GM21619 (cell line): ENCODE results near the gene OR11L1.

Source experiments
- ATAC-seq: cut with Tn5 transposase; IDR thresholded peaks from one replicate; pipeline ENCODE4 v1.9.1; 2021; ENCODE audit not compliant: unreplicated experiment

OR11L1 gene

GRCh38 chr1:247841796-247842195 is at the start of gene OR11L1:
Gene OR11L1, minus strand, starts transcription at chr1:247841896. Its CDS starts 0 bp downstream, at chr1:247841896.
- ATAC-seq, result no peak

DNA sequence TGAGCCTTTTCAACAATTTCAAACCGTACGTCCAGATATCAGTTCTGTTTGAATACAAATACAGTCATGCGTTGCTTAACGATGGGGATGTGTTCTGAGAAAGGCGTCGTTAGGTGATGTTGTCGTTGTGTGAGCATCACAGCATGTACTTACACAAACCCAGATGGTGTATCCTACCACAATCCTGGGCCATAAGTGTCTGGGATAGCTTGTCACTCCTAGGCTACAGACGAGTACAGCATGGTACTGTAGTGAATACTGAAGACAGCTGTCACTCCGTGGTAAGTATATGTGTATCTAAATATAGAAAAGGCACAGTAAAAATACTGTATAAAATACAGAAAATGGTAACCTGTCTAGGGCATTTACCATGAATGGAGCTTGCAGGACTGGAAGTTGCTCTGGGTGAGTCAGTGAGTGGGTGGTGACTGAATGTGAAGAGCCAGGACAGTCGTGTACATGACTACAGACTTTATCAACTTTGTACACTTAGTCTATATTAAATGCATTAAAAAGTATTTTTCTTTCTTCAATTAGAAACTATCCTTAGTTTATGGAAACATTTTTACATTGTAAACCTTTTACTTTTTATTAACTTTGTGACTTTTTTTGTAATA is 43.2 kb upstream of the OR11L1 start:
- no peak for ATAC-seq

DNA sequence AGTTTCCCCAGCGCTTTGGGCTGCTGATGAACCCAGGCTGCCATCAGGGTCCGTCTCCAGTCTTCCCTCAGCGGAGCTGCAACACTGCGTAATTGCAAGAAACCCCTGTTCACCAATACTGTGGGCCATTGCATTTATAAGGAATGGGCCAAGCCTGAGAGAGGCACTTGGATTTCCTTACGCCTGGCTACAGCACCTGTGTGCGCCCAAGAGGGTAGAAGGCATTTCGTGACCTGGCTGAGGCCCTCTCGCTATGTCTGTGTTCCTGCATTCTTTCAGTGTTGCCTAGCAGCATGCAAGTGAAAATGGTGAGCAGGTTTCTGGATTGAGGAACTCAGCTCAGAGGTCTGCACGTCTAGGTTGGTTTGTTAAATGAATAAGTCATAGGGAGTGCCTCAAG is 41.6 kb upstream of the OR11L1 start:
- no peak for ATAC-seq

DNA sequence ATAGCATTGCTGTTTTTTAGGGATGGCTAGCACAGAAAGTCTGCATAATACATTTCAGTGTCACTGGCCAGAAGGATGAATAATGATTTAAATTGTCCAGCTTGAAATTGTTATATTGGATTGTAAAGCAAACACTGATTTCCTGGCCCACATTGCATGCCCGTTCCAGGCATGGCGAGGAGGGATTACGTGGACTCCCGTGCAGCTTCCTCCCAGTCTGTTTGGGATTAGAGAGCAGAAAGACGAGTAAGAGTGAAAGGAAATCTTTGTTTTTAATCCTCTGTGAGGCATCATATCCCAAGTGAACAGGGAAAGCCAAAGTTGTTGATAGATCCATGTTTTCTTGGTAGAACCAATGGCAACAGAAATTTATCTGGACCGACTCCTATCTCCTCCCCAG is 23.7 kb upstream of the OR11L1 start:
- ATAC-seq, result no peak

DNA sequence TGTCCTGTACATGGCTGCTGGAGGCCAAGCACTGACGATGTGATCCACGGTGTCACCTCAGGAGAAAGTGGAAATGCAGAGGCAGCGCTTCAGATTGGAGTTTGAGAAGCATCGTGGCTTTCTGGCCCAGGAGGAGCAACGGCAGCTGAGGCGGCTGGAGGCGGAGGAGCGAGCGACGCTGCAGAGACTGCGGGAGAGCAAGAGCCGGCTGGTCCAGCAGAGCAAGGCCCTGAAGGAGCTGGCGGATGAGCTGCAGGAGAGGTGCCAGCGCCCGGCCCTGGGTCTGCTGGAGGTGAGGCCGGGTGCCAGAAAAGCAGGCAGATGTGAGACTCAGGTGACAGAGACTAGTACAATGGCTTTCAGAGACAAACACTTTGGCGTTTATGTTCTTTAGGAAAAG is 22.9 kb upstream of the OR11L1 start:
- ATAC-seq, result no peak

- no peak for ATAC-seq
Measured at GRCh38 chr1:247862756-247863155, 21.1 kb upstream of the OR11L1 start.

DNA sequence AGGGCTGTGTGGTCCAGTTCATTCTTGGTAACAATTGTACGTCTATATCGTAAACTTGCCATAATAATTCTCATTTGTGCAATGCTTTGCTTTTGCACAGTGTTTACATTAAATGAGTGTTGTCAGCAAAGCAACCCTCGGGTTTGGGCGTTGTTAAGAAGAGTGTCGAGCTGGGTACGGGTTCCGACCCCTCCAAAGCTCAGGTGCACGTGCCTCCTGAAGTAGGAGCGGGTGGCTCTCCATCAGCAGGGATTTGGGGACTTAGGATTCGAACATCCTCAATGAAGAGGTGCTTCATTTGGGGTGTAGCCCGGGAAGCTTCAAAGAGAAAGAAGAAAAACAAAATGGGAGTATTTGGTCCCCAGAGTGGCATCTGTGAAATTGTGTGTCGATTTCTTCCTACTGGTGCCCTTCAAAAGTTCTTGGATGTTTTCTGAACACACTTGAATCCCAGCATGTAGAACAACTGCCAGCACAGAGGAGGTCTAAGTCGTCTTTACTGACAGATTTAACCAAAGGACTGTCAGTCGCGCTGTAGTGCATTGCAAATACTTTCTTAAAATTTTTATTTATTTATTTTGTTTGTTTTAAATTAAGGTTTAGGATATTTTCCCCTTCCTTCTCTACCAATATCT is 16.4 kb upstream of the OR11L1 start:
- ATAC-seq, result no peak

- ATAC-seq, result peak; percentile 46
Measured at GRCh38 chr1:247857069-247857984, 15.6 kb upstream of the OR11L1 start, which contains the start of gene TRIM58. Gene TRIM58, plus strand, starts transcription at chr1:247857187. Its CDS starts 60 bp downstream, at chr1:247857247.

DNA sequence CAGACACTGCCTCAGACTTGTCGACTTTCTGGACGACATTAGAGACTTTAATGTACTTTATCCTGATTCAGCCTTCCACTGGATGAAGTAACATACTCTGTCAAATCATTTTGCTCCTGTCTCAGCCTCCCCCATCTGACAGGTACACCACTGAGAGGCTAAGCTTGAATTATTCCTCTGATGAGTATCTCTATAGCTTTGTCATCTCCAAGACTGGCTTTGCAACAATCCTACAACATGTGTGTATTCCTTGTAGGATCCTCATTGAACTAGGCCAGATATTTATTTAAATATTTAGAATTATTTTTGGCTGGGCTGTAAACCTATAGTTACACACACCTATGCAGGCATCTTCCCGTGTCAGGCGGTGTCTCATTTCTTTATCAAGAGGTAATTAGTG is 14.2 kb upstream of the OR11L1 start:
- no peak for ATAC-seq

DNA sequence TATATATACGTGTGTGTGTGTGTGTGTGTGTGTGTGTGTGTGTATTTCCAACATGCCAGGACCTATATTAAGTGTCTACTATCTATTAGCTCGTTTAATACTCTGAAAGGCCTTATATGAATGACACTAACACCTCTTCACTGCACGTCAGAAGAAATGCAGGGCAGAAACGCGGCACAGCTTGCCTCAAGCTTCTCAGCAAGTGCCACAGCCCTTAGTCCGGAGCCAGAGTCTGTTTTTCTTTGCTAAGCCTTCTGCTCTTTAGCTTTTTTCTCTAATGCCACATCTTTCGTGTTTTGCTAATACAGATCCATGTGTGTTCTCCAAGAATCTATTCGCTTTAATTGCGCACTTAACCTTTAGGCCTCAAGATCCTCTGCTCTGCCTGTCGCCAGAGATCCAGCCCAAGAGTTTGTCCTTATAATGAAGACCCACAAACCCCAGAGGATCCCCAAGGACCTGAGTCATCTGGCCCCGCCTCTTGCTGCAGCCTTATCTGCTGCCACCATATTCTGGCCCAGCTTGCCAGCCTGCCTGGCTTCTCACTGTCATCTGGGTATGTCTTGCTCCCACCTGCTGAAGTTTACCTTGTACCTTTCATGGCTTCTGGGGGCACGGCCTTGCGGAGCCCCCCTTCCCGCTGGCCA is 13.3 kb upstream of the OR11L1 start:
- no peak for ATAC-seq

- ATAC-seq, result no peak
Measured at GRCh38 chr1:247849616-247850015, 7.9 kb upstream of the OR11L1 start.

GRCh38 chr1:247848346-247848745 is 6.7 kb upstream of the OR11L1 start:
- no peak for ATAC-seq

- ATAC-seq, result no peak
Measured at GRCh38 chr1:247845693-247846017, 4.0 kb upstream of the OR11L1 start.

DNA sequence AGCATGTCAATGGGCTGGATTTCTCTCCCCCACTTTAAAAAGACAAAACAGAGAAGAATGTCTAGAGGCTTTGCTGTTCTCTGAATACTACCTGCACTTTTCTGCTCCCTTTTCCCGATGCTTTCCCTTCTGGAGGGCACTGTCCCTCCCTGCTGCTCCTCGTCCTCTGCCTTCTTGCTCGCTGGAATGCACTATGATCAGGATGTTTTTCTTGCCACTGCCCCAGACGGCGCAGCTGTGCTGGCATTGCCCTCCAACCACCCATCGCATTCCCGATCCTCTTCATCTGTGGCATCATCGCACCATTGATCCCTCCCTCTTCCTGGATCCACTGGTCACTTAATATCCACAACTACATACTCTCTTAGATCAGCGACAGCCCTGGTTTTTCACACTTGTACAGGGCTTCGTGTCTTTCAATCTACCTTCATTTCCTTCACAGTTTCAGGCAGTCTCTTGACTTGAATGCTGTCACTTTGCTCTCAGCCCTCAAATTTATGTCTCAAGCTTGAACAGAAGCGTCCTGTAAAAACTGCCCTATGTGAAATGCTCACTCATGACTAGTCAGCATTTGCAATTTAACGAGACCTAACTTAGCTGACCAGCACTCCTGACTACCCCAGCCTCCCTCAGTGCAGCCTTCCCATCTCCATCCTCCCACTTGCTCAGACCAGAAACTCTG is 3.5 kb upstream of the OR11L1 start:
- ATAC-seq, result no peak

DNA sequence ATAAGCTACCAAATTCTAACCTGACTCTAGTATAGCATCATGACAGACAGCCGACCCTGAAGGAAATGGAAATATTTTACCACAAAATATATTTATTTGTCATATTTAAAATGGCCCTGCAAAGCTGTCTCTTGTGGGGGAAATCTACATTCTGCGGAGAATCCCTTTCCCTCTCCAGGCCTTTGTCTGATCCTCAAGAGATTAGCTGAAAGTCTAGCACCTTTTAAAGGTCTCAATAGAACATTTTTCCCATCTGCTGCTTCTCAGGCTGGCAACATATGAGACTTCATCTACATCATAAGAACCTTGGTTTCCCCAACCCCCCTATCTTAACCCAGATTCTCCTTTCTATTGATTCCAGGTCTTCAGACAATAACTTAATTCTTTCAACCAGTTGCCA is 1.7 kb upstream of the OR11L1 start:
- ATAC-seq, result no peak

DNA sequence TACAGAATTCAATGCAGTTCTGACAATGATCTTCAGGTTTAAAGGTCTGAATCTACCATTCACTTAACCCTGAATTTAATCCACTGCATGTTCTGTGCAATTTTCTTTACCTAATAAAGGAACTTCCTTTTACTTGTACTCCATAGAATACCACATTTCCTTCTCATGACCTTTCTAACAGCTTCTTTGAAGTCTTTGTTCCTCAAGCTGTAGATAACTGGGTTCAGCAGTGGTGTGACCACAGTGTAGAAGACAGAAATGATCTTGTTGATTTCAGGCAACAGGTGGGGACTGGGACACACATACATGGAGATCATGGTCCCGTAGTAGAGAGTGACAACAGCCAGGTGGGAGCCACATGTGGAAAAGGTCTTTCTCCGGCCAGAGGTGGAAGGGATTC is 878 bp downstream of the OR11L1 start:
- no peak for ATAC-seq

DNA sequence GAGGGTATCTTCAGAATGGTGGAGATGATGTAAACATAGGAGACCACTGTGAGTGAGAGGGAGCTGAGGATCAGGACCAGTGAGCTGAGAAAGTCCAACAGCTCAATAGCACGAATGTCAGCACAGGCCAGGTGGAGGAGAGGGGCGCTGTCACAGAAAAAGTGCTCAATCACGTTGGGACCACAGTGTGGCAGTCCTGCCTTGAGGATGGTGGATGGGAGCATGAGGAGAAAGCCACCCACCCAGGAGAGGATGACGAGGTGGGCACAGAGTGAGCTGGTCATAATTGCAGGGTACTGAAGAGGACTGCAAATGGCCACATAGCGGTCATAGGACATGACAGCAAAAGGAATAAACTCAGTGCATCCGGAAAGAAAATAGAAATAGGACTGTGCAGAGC is 8.1 kb downstream of the OR11L1 start:
- ATAC-seq, result no peak

DNA sequence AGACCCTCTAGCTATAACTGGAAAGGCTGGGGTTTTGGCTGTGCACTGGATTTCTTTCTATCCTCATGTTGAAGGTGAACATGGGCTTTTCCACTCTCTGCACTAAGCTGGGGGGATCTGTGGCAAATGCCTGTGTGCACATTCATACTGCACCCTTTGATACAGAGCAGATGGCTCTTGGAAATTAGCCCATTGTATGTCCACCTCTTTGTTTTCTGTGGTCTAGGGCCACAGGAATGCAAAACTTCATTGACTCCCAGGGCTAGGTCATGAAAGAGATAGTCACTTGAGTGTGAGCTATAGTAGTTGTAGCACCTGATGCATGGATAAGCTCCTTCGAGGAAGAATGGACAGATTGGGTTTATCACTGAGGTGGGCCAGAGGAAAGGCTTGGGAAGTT is 12.0 kb downstream of the OR11L1 start:
- ATAC-seq, result no peak

- ATAC-seq, result no peak
Measured at GRCh38 chr1:247825362-247825761, 16.3 kb downstream of the OR11L1 start.

DNA sequence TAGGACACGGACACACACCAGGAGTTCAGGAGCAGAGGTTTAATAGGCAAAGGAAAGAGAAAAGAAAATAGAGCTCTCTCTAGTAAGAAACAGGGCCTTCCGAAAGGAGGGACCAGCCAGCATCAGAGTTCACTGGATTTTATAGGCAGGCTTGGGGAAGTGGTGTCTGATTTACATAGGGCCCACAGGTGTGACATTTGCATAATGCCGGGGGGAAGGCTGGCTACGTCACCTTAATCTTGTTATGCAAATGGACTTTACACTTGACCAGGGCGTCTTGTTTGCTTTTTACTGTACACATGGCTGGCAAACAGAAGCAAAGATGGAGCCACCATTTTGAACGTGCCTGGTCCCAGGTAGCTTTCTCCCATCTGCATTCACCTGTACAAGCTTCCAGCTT is 17.7 kb downstream of the OR11L1 start, which contains the start of gene OR14A16:
OR14A16 (minus strand) TSS at position 97 of the 400 bp plus-strand sequence. CDS start 8,390 bp downstream, outside the sequence.
- no peak for ATAC-seq

GRCh38 chr1:247822060-247822459 is 19.6 kb downstream of the OR11L1 start:
- no peak for ATAC-seq
